ENCODE measurements around the gene QRFPR. TPM values are rescaled to one million over a fixed set of nuclear protein-coding genes. Genes with fewer than 3 reads are reported as not detected.

Gene QRFPR
- total RNA-seq, 4 donors from 2014 or later, result 0.31 TPM; not detected in 3

GRCh38 chr4:121375262-121375661 is 5.6 kb downstream of the QRFPR start:
- Histone ChIP-seq H3K4me1 (peaks cover 0 to 4% (median 0%) of the 10 kb centered on the region in 3 donors), H3K27ac (no peak overlapping the region), H3K27me3 (peaks cover 30% of the 10 kb centered on the region), H3K36me3 (no peaks in the 10 kb centered on the region), H3K4me3 (no peak overlapping the region), H3K9me3 (no peaks in the 10 kb centered on the region)
- ATAC-seq, result no peak
- TF ChIP-seq POLR2AphosphoS5 (IDR thresholded peaks at IDR 0.05) (no peak), POLR2A (IDR thresholded peaks at IDR 0.05) (no peak), CTCF (IDR thresholded peaks at IDR 0.05) (no peak), EP300 (IDR thresholded peaks at IDR 0.05) (no peak)

GRCh38 chr4:121373841-121374240 is 7.0 kb downstream of the QRFPR start:
- peaks cover 16% of the 10 kb centered on the region for H3K27me3 ChIP-seq
- H3K9me3 ChIP-seq, result no peaks in the 10 kb centered on the region
- no peak overlapping the region for H3K4me3 ChIP-seq
- no peak overlapping the region for H3K27ac ChIP-seq
- no peak for ATAC-seq
- H3K36me3 ChIP-seq, result no peaks in the 10 kb centered on the region
- 68 to 74% methylated on average over 5 to 6 of the region's 6 CpGs for WGBS, 2 donors (ENCODE audit: low coverage in 1 of 2)
- H3K4me1 ChIP-seq, result no peaks in the 10 kb centered on the region
- TF ChIP-seq POLR2AphosphoS5 (IDR thresholded peaks at IDR 0.05) (no peak), POLR2A (IDR thresholded peaks at IDR 0.05) (no peak), EP300 (IDR thresholded peaks at IDR 0.05) (no peak), CTCF (IDR thresholded peaks at IDR 0.05) (no peak)

- ATAC-seq, result no peak
- WGBS, 2 donors (ENCODE audit: low coverage in 1 of 2), result 65 to 71% methylated on average over 1 of the region's 1 CpG
These were observed 10.0 kb downstream of the QRFPR start for GRCh38 chr4:121370729-121371325.

GRCh38 chr4:121360495-121360894 is 20.3 kb downstream of the QRFPR start:
- peaks cover 6% of the 10 kb centered on the region for H3K27me3 ChIP-seq
- WGBS, 2 donors (ENCODE audit: low coverage in 1 of 2), result 87 to 92% methylated on average over 1 of the region's 1 CpG
- no peak overlapping the region for H3K4me3 ChIP-seq
- H3K27ac ChIP-seq, result no peak overlapping the region
- no peak for ATAC-seq
- TF ChIP-seq POLR2A (IDR thresholded peaks at IDR 0.05), result no peak
- no peak for TF ChIP-seq POLR2AphosphoS5 (IDR thresholded peaks at IDR 0.05)
- H3K4me1 ChIP-seq, result no peaks in the 10 kb centered on the region
- H3K9me3 ChIP-seq, result no peaks in the 10 kb centered on the region
- no peaks in the 10 kb centered on the region for H3K36me3 ChIP-seq

More at GRCh38 chr4:121370729-121371325, 10.0 kb downstream of the QRFPR start:
- H3K4me1 ChIP-seq, result no peaks in the 10 kb centered on the region
- H3K27ac ChIP-seq, result no peak overlapping the region
- no peak overlapping the region for H3K4me3 ChIP-seq
- no peaks in the 10 kb centered on the region for H3K27me3 ChIP-seq
- no peaks in the 10 kb centered on the region for H3K36me3 ChIP-seq
- TF ChIP-seq EP300 (IDR thresholded peaks at IDR 0.05) (no peak), POLR2AphosphoS5 (IDR thresholded peaks at IDR 0.05) (no peak), POLR2A (IDR thresholded peaks at IDR 0.05) (no peak), CTCF (IDR thresholded peaks at IDR 0.05) (peak; percentile 45 to 63 (median 54))
- H3K9me3 ChIP-seq, result no peaks in the 10 kb centered on the region

- H3K9me3 ChIP-seq, result peaks cover 0 to 17% (median 0%) of the 10 kb centered on the region in 3 donors
- no peak for ATAC-seq
These were observed 22.3 kb downstream of the QRFPR start for GRCh38 chr4:121358473-121358872.

More at GRCh38 chr4:121358473-121358872, 22.3 kb downstream of the QRFPR start:
- TF ChIP-seq POLR2A (IDR thresholded peaks at IDR 0.05), result no peak
- no peak for TF ChIP-seq CTCF (IDR thresholded peaks at IDR 0.05)
- TF ChIP-seq EP300 (IDR thresholded peaks at IDR 0.05), result no peak
- Histone ChIP-seq H3K27ac (no peak overlapping the region), H3K27me3 (peaks cover 6% of the 10 kb centered on the region), H3K4me1 (no peaks in the 10 kb centered on the region), H3K4me3 (no peak overlapping the region), H3K36me3 (no peaks in the 10 kb centered on the region)

Measured in gastroesophageal sphincter (tissue), 4 donors.